SK-N-SH treated with all-trans-retinoic acid at 6 μM for 48 hours (cell line): Measurements from ENCODE around the gene JPH3.

Experiments
- CSDC2 ChIP-seq: fragments of 250-450 bp; sonication (Bioruptor Pico); IDR thresholded peaks from 2 replicates; pipeline ENCODE4 v1.5.0; 2020; ENCODE audit warnings: mild to moderate bottlenecking, moderate library complexity
- PATZ1 ChIP-seq: fragments of 250-450 bp; sonication (Bioruptor Pico); IDR thresholded peaks from 2 replicates; pipeline ENCODE4 v1.8.0; 2020; ENCODE audit warnings: mild to moderate bottlenecking, moderate library complexity, borderline replicate concordance
- POU6F1 ChIP-seq: fragments of 250-450 bp; sonication (Bioruptor Pico); IDR thresholded peaks from 2 replicates; pipeline ENCODE4 v1.8.0; 2021; ENCODE audit warnings: low read depth, mild to moderate bottlenecking, moderate library complexity, borderline replicate concordance
- RARB ChIP-seq: fragments of 250-450 bp; sonication (Bioruptor Pico); IDR thresholded peaks from 2 replicates; pipeline ENCODE4 v1.8.0; 2021; ENCODE audit warnings: mild to moderate bottlenecking, moderate library complexity
- TCF4 ChIP-seq: fragments of 250-450 bp; sonication (Bioruptor Pico); IDR thresholded peaks from 2 replicates; pipeline ENCODE4 v1.8.0; 2021; ENCODE audit warnings: mild to moderate bottlenecking, moderate library complexity, borderline replicate concordance
- TOX ChIP-seq: fragments of 250-450 bp; sonication (Bioruptor Pico); IDR thresholded peaks from 2 replicates; pipeline ENCODE4 v1.8.0; 2021; ENCODE audit warnings: mild to moderate bottlenecking, moderate library complexity, borderline replicate concordance
- ZC3H10 ChIP-seq: fragments of 250-450 bp; sonication (Bioruptor Pico); IDR thresholded peaks from 2 replicates; pipeline ENCODE4 v1.5.1; 2021; ENCODE audit warnings: mild to moderate bottlenecking, moderate library complexity
- ZNF70 ChIP-seq: fragments of 450-650 bp; formaldehyde crosslinking; IDR thresholded peaks from 2 replicates; pipeline ENCODE4 v1.5.0; 2020; ENCODE audit warnings: mild to moderate bottlenecking, moderate library complexity

- TF ChIP-seq TOX (no peak), ZNF70 (CRISPR knock-in tag) (no peak), PATZ1 (no peak), CSDC2 (CRISPR knock-in tag) (no peak), RARB (no peak), POU6F1 (CRISPR knock-in tag) (no peak), ZC3H10 (CRISPR knock-in tag) (no peak), TCF4 (CRISPR knock-in tag) (no peak)
Observed at GRCh38 chr16:87572959-87573358, 29.3 kb upstream of the JPH3 start.
